Immature natural killer cell (primary cell): Measurements from ENCODE around the gene EXOSC5. TPM values are rescaled to one million over a fixed set of nuclear protein-coding genes. Genes with fewer than 3 reads are reported as not detected.
A peak's percentile ranks its signal among the peaks of the same experiment; 100 is the strongest.
"Not testable (repeated sequence)": the region's sequence is repeated elsewhere in the genome, so short reads cannot be mapped to it uniquely, and the experiment has no call there.

Source experiments
- DNase-seq, 3 donors: peaks; one replicate each; pipeline ENCODE4 v3.0.0; 2022; ENCODE audit warnings: mixed read lengths in 1 of 3
- H3K27ac Mint-ChIP-seq, 6 donors: one replicate each; pipeline ENCODE4 v1.8.0; 2020; ENCODE audit warnings: mixed read lengths in 6 of 6, mild to moderate bottlenecking in 5 of 6, inconsistent platforms in 4 of 6, moderate library complexity in 3 of 6
- H3K27me3 Mint-ChIP-seq, 3 donors: one replicate each; pipeline ENCODE4 v1.8.0; 2020 to 2021; ENCODE audit warnings: low read depth in 3 of 3, mild to moderate bottlenecking in 3 of 3, mixed read lengths in 3 of 3, moderate library complexity in 3 of 3, inconsistent platforms in 1 of 3
- H3K36me3 Mint-ChIP-seq, 3 donors: one replicate each; pipeline ENCODE4 v1.8.0; 2020; ENCODE audit warnings: mixed read lengths in 3 of 3, inconsistent platforms in 2 of 3, mild to moderate bottlenecking in 2 of 3
- H3K4me1 Mint-ChIP-seq, 2 donors: one replicate each; pipeline ENCODE4 v1.8.0; 2020; ENCODE audit warnings: inconsistent platforms in 2 of 2, mild to moderate bottlenecking in 2 of 2, mixed read lengths in 2 of 2, moderate library complexity in 1 of 2
- H3K4me3 Mint-ChIP-seq, 5 donors: one replicate each; pipeline ENCODE4 v1.8.0; 2020; ENCODE audit warnings: mild to moderate bottlenecking in 5 of 5, mixed read lengths in 5 of 5, inconsistent platforms in 3 of 5, moderate library complexity in 3 of 5
- H3K9me3 Mint-ChIP-seq, 6 donors: one replicate each; pipeline ENCODE4 v1.8.0; 2020; ENCODE audit warnings: mild to moderate bottlenecking in 6 of 6, mixed read lengths in 6 of 6, inconsistent platforms in 4 of 6, moderate library complexity in 3 of 6
- polyA plus RNA-seq, 3 donors: library from polyadenylated mRNA; unstranded; fragments of 300-500 nt; fragmentation: Illumina TruSeq; gene quantifications; one replicate each; pipeline ENCODE4 v1.2.3, GENCODE V29; 2021

EXOSC5 gene
- polyA plus RNA-seq, 3 donors from 2014 or later: 44.0 to 58.6 (median 50.3) TPM

DNA sequence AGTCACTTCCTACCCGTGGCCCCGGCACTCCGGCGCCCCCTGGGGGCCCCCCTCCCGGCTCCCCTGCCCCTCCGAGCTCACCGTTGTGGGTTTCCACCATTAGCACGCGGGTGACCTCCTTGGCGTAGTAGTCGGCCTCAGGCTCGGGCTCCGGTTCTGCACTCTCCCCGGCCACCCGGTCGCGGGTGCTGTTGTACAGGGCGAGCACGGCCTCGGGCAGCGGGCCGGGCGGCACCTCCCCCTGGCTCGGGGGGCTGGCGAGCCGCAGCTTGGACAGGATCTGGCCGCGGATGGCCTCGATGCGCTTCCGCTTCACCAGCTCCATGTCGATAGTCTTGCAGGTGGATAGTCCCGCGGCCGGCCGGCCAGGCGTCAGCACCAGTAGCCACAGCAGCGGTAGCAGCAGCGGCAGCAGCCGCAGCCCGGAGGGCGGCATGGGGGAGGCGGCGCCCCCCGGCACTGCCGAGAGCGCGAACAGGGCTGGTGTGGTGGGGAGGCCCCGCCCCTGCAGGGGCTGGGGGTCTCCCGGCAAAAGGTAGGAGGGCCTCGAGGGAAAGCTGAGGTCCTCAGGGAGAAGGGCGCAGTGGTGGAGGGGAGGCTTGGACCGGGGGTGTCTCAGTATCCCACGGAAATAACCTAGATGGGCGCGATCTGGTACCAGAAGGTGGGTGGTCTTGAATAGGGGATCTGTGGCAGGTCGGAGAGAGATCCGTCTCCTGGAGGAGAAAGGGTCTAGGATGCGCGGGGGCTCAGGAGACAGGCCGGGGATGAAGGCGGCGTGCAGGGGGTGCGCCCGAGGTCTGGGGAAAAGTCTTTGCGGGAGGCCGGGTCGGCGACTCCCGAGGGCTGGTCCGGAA, 44.3 kb downstream of the EXOSC5 start:
- Mint-ChIP-seq H3K36me3 (peaks cover 8 to 16% (median 13%) of the 10 kb centered on the region in 3 donors), H3K27ac (peak overlapping the region; percentile 95 to 100 (median 99)), H3K9me3 (peaks cover 0 to 4% (median 0%) of the 10 kb centered on the region in 6 donors), H3K4me1 (peaks cover 53 to 58% of the 10 kb centered on the region in 2 donors), H3K4me3 (peak overlapping the region; percentile 98 to 100 (median 100)), H3K27me3 (peaks cover 47 to 73% (median 52%) of the 10 kb centered on the region in 3 donors)
- DNase-seq: peak; percentile 82 to 85 (median 85)

DNA sequence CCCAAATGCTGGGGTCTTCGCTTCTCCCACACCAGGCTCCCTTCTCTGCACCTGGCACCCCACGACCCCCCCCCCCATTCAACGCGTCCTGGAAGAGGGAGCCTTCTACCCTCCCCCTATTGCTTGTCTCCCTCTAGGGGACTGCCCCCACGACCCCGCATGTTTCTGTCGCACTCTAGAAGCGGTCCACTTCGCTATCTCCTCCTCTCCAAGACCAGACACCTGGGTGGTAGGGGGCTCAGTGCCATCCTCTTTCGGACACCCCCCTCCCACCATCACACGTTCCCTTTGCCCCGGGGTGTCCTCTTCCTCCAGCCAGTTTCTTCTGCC, 44.9 kb downstream of the EXOSC5 start:
- peak overlapping the region; percentile 98 to 100 (median 100) for H3K4me3 Mint-ChIP-seq
- peaks cover 51 to 76% (median 52%) of the 10 kb centered on the region in 3 donors for H3K27me3 Mint-ChIP-seq
- DNase-seq: no peak
- H3K27ac Mint-ChIP-seq: peak overlapping the region; percentile 95 to 100 (median 99)
- H3K36me3 Mint-ChIP-seq: peaks cover 8 to 16% (median 13%) of the 10 kb centered on the region in 3 donors
- H3K4me1 Mint-ChIP-seq: peaks cover 54 to 56% of the 10 kb centered on the region in 2 donors
- peaks cover 0 to 4% (median 0%) of the 10 kb centered on the region in 6 donors for H3K9me3 Mint-ChIP-seq

DNA sequence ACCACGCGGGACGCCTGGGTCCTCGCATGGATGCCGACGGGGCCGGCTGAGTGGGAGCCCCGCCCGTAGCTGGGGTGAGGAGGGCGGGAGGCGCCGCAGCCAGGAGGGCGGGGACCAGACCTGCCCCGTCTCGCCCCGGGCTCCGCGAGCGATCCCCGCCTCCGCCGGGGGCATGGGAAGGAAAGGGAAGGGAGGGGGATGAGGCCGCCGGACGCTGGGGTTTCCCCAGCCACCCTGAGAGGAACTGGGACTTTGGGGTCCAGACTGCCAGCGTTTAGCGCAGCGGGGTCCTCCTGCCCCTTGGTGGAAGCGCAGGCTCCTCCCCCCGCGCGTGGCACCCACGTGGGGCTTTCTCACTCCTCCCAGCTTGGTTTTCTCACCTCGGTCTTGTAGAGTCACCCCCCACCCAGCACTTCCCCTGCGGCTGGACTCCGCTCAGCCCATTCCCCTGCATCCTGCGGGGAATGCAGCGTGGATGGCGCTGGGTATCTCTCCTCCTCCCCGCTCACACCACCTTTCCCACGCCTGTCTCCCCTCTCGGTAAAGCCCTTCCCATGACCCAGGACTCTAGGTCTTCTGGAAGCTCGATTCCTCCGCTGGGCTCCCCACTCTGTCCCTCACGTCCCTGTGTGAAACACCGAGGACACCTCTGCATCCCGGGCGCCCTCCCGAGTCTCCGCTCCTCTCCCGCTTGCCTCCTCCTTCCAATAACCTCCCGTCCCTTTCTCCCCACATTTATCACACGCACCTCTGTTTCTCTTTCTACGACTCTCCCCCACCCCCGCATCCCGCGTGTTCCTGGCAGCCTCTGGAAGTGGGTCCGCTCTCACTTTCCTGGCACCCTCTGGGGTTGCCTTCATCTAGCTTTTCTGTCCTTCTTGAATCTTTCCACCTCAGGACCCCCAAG, 45.6 kb downstream of the EXOSC5 start:
- Mint-ChIP-seq H3K27me3 (peaks cover 52 to 77% (median 53%) of the 10 kb centered on the region in 3 donors), H3K4me3 (peak overlapping the region; percentile 98 to 100 (median 100)), H3K27ac (peak overlapping the region; percentile 97 to 100 (median 99)), H3K4me1 (peaks cover 50 to 51% of the 10 kb centered on the region in 2 donors), H3K36me3 (peaks cover 8 to 19% (median 13%) of the 10 kb centered on the region in 3 donors), H3K9me3 (peaks cover 0 to 4% (median 0%) of the 10 kb centered on the region in 6 donors)
- peak; percentile 96 to 98 (median 96) for DNase-seq

DNA sequence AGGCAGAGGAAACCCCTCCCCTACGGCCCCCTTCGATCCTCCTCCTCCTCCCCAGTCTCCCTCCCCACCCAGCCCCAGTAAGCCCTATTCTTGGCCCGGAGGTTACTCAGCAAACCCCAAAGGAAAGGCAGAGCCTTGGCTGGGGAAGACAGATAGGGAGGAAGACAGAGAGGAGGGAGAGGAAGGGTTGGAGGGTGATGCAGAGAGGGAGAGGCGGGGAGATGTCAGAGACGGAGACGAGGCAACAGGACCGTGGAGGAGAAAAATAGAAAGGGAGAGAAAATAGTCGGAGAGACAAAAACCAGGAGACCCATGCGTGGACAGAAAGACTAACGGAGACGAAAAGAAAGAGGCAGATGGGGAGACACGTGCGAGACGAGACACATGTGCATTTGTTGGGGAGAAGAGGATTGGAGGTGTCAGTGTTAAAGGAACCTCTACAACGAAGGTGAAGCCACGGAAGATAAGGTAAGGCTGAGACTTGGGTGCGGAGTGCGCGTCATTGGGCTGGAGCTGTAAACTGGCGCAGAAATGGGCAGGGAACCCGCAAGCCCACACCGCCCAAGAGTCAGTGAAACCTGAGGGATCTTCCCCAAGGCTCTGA, 46.3 kb downstream of the EXOSC5 start:
- Mint-ChIP-seq H3K36me3 (peaks cover 11 to 24% (median 17%) of the 10 kb centered on the region in 3 donors), H3K9me3 (peaks cover 0 to 4% (median 0%) of the 10 kb centered on the region in 6 donors), H3K27ac (peak overlapping the region; percentile 97 to 100 (median 99)), H3K27me3 (peaks cover 53 to 82% (median 57%) of the 10 kb centered on the region in 3 donors), H3K4me3 (peak overlapping the region; percentile 98 to 100 (median 100)), H3K4me1 (peaks cover 48 to 49% of the 10 kb centered on the region in 2 donors)
- peak in 2 of 3 donors; percentile 41 to 44 for DNase-seq

DNA sequence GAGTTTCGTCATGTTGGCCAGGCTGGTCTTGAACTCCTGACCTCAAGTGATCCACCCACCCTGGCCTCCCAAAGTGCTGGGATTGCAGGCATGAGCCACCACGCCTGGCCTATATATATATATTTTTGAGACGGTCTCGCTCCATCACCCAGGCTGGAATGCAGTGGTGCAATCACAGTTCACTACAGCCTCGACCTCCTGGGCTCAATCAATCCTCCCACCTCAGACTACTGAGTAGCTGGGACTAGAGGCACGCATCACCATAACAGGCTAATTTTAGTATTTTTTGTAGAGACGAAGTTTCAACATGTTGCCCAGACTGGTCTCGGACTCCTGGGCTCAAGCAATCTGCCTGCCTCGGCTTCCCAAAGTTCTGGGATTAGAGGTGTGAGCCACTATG, 50.2 kb downstream of the EXOSC5 start:
- not testable (repeated sequence) for H3K9me3 Mint-ChIP-seq
- Mint-ChIP-seq H3K27ac (peak overlapping the region; percentile 55 to 99 (median 83)), H3K27me3 (peaks cover 55 to 88% (median 63%) of the 10 kb centered on the region in 3 donors), H3K36me3 (peaks cover 22 to 45% (median 28%) of the 10 kb centered on the region in 3 donors), H3K4me1 (peaks cover 60 to 75% of the 10 kb centered on the region in 2 donors), H3K4me3 (peak overlapping the region in 3 of 5 donors; percentile 24 to 55 (median 47))
- peak in 1 of 3 donors; percentile 5 for DNase-seq

DNA sequence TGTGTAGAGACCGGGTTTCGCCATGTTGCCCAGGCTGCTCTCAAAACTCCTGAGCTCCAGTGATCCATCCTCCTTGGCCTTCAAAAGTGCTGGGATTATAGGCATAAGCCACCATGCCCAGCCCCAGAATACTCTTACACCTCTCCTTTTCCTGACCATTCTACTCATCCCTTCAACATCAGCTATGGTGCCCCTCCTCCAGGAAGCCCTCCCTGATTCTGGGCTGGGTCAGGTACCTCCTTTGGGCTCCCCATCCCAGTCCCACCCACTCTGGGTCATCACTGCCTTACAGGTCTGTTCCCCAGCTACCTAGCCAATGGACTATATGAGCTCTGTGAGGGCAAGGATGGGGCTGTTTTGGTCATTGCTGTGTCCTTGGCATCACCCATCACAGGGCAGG, 53.0 kb downstream of the EXOSC5 start:
- peaks cover 66 to 76% of the 10 kb centered on the region in 2 donors for H3K4me1 Mint-ChIP-seq
- DNase-seq: peak in 1 of 3 donors; percentile 7
- no peaks in the 10 kb centered on the region for H3K9me3 Mint-ChIP-seq
- H3K27me3 Mint-ChIP-seq: peaks cover 43 to 85% (median 56%) of the 10 kb centered on the region in 3 donors
- H3K4me3 Mint-ChIP-seq: peak overlapping the region in 2 of 5 donors; percentile 17 to 41
- peaks cover 29 to 56% (median 31%) of the 10 kb centered on the region in 3 donors for H3K36me3 Mint-ChIP-seq
- H3K27ac Mint-ChIP-seq: peak overlapping the region; percentile 81 to 99 (median 90)

DNA sequence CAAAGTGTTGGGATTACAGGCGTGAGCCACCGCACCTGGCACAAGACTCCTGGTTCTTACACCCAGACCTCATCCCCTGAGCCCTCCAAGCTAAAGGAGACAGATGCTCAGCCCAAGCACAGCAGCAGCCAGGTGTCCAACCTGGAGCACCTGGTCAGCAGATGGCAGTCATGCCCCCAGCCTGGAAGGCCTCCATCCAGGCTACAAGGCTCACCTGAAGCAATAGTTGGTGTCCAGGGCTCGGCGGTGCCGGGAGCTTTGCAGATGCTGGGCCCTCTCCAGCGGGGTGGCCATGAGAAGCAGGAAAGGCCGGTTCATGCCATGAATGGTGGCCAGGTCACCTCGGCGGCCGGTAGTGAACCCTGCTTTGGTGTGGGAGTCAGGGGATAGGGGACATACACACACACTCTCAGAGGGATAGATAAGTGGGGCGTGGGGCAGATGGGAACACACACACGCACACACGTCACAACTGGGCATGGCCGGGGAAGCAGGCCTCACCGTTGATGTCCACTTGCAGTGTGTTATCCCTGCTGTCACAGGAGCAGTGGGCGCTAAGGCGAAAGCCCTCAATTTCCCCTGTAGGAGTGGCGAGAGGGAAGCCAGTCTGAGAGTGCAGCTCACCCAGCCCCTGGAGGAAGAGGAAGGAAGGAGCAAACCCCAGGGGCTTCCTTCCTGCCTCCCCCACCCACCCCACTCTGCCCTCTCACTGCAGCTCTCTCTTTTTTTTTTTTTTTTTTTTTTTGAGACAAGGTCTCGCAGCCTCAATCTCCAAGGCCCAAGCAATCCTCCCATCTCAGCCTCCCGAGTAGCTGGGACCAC, 55.3 kb downstream of the EXOSC5 start:
- Mint-ChIP-seq H3K27me3 (peaks cover 35 to 88% (median 51%) of the 10 kb centered on the region in 3 donors), H3K4me1 (peaks cover 65 to 69% of the 10 kb centered on the region in 2 donors), H3K27ac (peak overlapping the region; percentile 77 to 99 (median 82)), H3K36me3 (peaks cover 29 to 53% (median 32%) of the 10 kb centered on the region in 3 donors), H3K4me3 (peak overlapping the region; percentile 68 to 79 (median 74)), H3K9me3 (no peaks in the 10 kb centered on the region)
- DNase-seq: peak in 1 of 3 donors; percentile 37

DNA sequence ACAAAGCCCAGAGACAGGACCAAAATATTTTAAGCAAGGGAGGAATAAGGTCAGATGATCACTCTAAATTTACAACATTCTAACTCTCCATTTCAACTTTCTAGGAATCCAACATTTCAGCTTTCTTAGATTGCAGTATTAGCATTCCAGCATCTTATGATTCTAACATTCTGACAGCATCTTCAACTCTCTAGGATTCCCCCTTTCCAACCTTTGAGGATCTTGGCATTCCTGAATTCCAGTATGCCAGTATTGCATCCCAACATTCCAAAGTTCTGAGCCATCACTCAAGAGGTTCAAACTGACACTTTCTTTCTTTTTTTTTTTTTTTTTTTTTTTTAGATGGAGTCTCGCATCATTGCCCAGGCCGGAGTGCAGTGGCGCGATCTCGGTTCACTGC, 57.2 kb downstream of the EXOSC5 start:
- Mint-ChIP-seq H3K27ac (peak overlapping the region in 5 of 6 donors; percentile 79 to 88 (median 84)), H3K9me3 (no peaks in the 10 kb centered on the region), H3K27me3 (peaks cover 36 to 91% (median 46%) of the 10 kb centered on the region in 3 donors), H3K4me1 (peaks cover 68 to 69% of the 10 kb centered on the region in 2 donors), H3K4me3 (peak overlapping the region in 1 of 5 donors; percentile 25), H3K36me3 (peaks cover 26 to 51% (median 27%) of the 10 kb centered on the region in 3 donors)
- DNase-seq: no peak

Other genes with a start within 250 kb of the EXOSC5 start
- 1 to 10 TPM in 1 of 3 donors, under 1 TPM in 1, not detected in 1; 0.17 to 1.4 TPM for gene CYP2S1, start 204.1 kb downstream of the EXOSC5 start, polyA plus RNA-seq
- 1 to 10 TPM in 1 of 3 donors, under 1 TPM in 2; 0.61 to 1.2 (median 0.97) TPM for gene AXL, start 178.1 kb downstream of the EXOSC5 start, polyA plus RNA-seq
- gene HNRNPUL1, start 133.0 kb downstream of the EXOSC5 start, polyA plus RNA-seq: 100 to 1,000 TPM in 1 of 3 donors, 10 to 100 TPM in 2; 23.3 to 103 (median 48.8) TPM
- 10 to 100 TPM; 14.2 to 38.2 (median 16.9) TPM for gene CCDC97, start 87.2 kb downstream of the EXOSC5 start, polyA plus RNA-seq
- 100 to 1,000 TPM in 1 of 3 donors, 10 to 100 TPM in 2; 51.4 to 196 (median 66.4) TPM for gene TGFB1, start 43.4 kb downstream of the EXOSC5 start, polyA plus RNA-seq
- gene B9D2, start 33.2 kb downstream of the EXOSC5 start, polyA plus RNA-seq: 10 to 100 TPM in 2 of 3 donors, 1 to 10 TPM in 1; 8.9 to 14.8 (median 14.7) TPM
- gene TMEM91, start 20.8 kb downstream of the EXOSC5 start, polyA plus RNA-seq: 1 to 10 TPM; 5.2 to 7.0 (median 6.1) TPM
- 10 to 100 TPM; 70.8 to 76.9 (median 75.5) TPM for gene BCKDHA, start 459 bp upstream of the EXOSC5 start, polyA plus RNA-seq
- 1 to 10 TPM in 1 of 3 donors, under 1 TPM in 1, not detected in 1; 0.23 to 1.3 TPM for gene B3GNT8, start 30.0 kb upstream of the EXOSC5 start, polyA plus RNA-seq
- gene DMAC2, start 42.6 kb upstream of the EXOSC5 start, polyA plus RNA-seq: 10 to 100 TPM; 70.5 to 90.4 (median 77.3) TPM
- gene ERICH4, start 45.8 kb upstream of the EXOSC5 start, polyA plus RNA-seq: not detected
- 10 to 100 TPM; 16.0 to 44.9 (median 43.7) TPM for gene CEACAM21, start 178.8 kb upstream of the EXOSC5 start, polyA plus RNA-seq
- gene CEACAM4, start 229.7 kb upstream of the EXOSC5 start, polyA plus RNA-seq: under 1 TPM in 1 of 3 donors, not detected in 2; 0.61 TPM